Heart left ventricle (tissue), 16 donors: ENCODE measurements around the gene ZBTB20. TPM values are rescaled to one million over a fixed set of nuclear protein-coding genes. Genes with fewer than 3 reads are reported as not detected.

Experiments used
- ATAC-seq, 4 donors: fragments of 200-7000 bp; cut with Tn5 transposase; one replicate each; pipeline ENCODE4 v1.9.1; 2020 to 2022; ENCODE audit warnings: moderate library complexity in 4 of 4, mild to moderate bottlenecking in 3 of 4, moderate number of reproducible peaks in 1 of 4
- DNase-seq, 5 donors: peaks; one replicate each; pipeline ENCODE4 v3.0.0-alpha.2; 2020
- H3K27ac ChIP-seq, 12 donors: fragments of 200-600 bp; sonication (generic) in 4 of 12; one replicate each; pipeline versions ENCODE4 v1.5.0 to v1.8.0; 2016 to 2022; ENCODE audit warnings: mild to moderate bottlenecking in 2 of 12
- H3K27me3 ChIP-seq, 9 donors: fragments of 200-600 bp; sonication (generic) in 2 of 9; one replicate each; pipeline versions ENCODE4 v1.5.1 to v1.8.0; 2016 to 2022; ENCODE audit warnings: mild to moderate bottlenecking in 3 of 9
- H3K36me3 ChIP-seq, 9 donors: fragments of 200-600 bp; sonication (generic) in 2 of 9; one replicate each; pipeline versions ENCODE4 v1.5.0 to v1.8.0; 2018 to 2022; ENCODE audit warnings: mild to moderate bottlenecking in 2 of 9
- H3K4me1 ChIP-seq, 12 donors: fragments of 200-600 bp; sonication (generic) in 4 of 12; one replicate each; pipeline versions ENCODE4 v1.5.0 to v1.8.0; 2016 to 2022; ENCODE audit warnings: mild to moderate bottlenecking in 3 of 12
- H3K4me3 ChIP-seq, 12 donors: fragments of 200-600 bp; sonication (generic) in 4 of 12; one replicate each; pipeline versions ENCODE4 v1.5.0 to v1.8.0; 2017 to 2022; ENCODE audit warnings: mild to moderate bottlenecking in 9 of 12, moderate library complexity in 4 of 12
- H3K9me3 ChIP-seq, 12 donors: fragments of 200-600 bp; sonication (generic) in 4 of 12; one replicate each; pipeline versions ENCODE4 v1.5.0 to v1.8.0; 2016 to 2022; ENCODE audit warnings: mild to moderate bottlenecking in 1 of 12
- POLR2A ChIP-seq, 2 donors: fragments of 450-650 bp; IDR thresholded peaks; one replicate each; pipeline ENCODE4 v1.6.1; 2017; ENCODE audit warnings: antibody characterized with exemption in 2 of 2, mild to moderate bottlenecking in 2 of 2, moderate library complexity in 2 of 2
- WGBS, 4 donors: extraction: QIAGEN DNeasy Blood & Tissue Kit in 2 of 4; methylation state at CpG; one replicate each; pipeline versions ENCODE4 v1.1.5 to v1.1.7; 2013 to 2018; 5-methylcytosine and 5-hydroxymethylcytosine counted together
- intact Hi-C, 10 donors: fragments of 100-400 bp; cut with DNase I; formaldehyde crosslinking; loops; one replicate each; pipeline versions ENCODE4 v1.11.1 to v1.14.2; 2022
- polyA plus RNA-seq, 2 donors: library from polyadenylated mRNA; stranded (reverse); fragments of 200-250 nt; gene quantifications; one replicate each; pipeline ENCODE4 v1.2.3, GENCODE V29; 2013
- total RNA-seq, 9 donors: library from RNA; depleted of rRNA in 2 of 9; stranded (reverse); fragments of >200 nt in 2 of 9; fragmentation: NEBNext Ultra II Directional in 3 of 9; extraction: Animal tissue kit (Norgen Biotek cat#: 25700) in 3 of 9; gene quantifications; one replicate each; pipeline versions ENCODE4 v1.1.0 to v1.2.4, GENCODE V29; 2016 to 2023
- TF ChIP-seq, protein P1 (sequence below), 12 donors: fragments of 200-600 bp; sonication (generic) in 4 of 12; IDR thresholded peaks; one replicate each; pipeline versions ENCODE4 v1.5.0 to v1.8.0; 2018 to 2022; ENCODE audit warnings: antibody characterized with exemption in 12 of 12, mild to moderate bottlenecking in 5 of 12
- donor health status: ischemic (EF 13 %, LVEDD 7.1; RV severe dilation, severe dysfunction).
- donor health status: healthy with polysubstance abuse.
- donor health status: DM: no; HTN: yes; CAD: no.
- donor health status: DM: no; HTN: no; CAD: no.
- donor health status: ischemic (EF 25% LVEDD 6.9; RV normal size, moderate dysfunction).
- donor health status: ischemic (EF 25% LVEDD 5.7; RV mildly dilated, moderate dysfunction).
- donor health status: healthy.
- donor health status: DM: yes; HTN: yes; CAD: no.
- donor health status: ischemic (EF 35%, LVEDD 5.7; RV mildly dilated, moderate dysfunction).
- donor health status: nonischemic (EF 11% LVEDD 7.7; RV severe dilation, severe dysfunction).
- donor health status: DM: yes; HTN: yes; CAD: no.
- donor health status: PGD.
- donor health status: ischemic (EF 29% LVEDD 5.4; RV normal size, mild dysfunction).
- donor health status: nonischemic (EF 23%, LVEDD 6.1; RV moderate dilation, normal function).

ZBTB20 gene
- total and polyA plus RNA-seq, 11 donors, result 6.2 to 109 (median 77.3) TPM

DNA sequence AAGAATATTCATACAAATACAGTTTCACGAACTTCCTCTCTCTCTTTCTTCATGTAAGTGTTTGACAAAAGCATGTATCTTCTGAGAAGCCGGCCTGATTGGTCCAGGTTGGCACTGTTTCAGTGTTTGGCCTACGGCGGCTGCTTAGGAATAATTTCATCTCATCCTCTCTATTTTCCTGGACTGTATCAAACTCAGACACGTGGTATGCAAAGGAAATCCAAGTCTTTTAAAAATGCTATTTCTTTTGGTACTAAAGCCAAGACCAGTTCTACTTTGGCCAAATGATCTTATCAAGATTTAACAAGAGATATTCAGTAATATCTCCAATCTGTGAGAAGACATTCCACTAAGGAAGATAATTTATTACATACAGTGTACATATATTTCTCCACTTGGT, 700.5 kb downstream of the ZBTB20 start:
- Histone ChIP-seq H3K36me3 (no peaks in the 10 kb centered on the region), H3K9me3 (no peaks in the 10 kb centered on the region), H3K27me3 (no peaks in the 10 kb centered on the region), H3K4me1 (peaks cover 7 to 90% (median 52%) of the 10 kb centered on the region in 12 donors), H3K4me3 (no peak overlapping the region), H3K27ac (peak overlapping the region in 6 of 12 donors; percentile 0 to 83 (median 10))
- DNase-seq (peak in 2 of 5 donors; percentile 20 to 24), ATAC-seq (no peak)
- TF ChIP-seq, protein P1, sequence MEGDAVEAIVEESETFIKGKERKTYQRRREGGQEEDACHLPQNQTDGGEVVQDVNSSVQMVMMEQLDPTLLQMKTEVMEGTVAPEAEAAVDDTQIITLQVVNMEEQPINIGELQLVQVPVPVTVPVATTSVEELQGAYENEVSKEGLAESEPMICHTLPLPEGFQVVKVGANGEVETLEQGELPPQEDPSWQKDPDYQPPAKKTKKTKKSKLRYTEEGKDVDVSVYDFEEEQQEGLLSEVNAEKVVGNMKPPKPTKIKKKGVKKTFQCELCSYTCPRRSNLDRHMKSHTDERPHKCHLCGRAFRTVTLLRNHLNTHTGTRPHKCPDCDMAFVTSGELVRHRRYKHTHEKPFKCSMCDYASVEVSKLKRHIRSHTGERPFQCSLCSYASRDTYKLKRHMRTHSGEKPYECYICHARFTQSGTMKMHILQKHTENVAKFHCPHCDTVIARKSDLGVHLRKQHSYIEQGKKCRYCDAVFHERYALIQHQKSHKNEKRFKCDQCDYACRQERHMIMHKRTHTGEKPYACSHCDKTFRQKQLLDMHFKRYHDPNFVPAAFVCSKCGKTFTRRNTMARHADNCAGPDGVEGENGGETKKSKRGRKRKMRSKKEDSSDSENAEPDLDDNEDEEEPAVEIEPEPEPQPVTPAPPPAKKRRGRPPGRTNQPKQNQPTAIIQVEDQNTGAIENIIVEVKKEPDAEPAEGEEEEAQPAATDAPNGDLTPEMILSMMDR (IDR thresholded peaks at IDR 0.05), result no peak
- TF ChIP-seq POLR2A (IDR thresholded peaks at IDR 0.05), result no peak
- intact Hi-C loops, result no loop called here
- 25 to 43% (median 35%) methylated on average over 5 of the region's 5 CpGs for WGBS, 4 donors

DNA sequence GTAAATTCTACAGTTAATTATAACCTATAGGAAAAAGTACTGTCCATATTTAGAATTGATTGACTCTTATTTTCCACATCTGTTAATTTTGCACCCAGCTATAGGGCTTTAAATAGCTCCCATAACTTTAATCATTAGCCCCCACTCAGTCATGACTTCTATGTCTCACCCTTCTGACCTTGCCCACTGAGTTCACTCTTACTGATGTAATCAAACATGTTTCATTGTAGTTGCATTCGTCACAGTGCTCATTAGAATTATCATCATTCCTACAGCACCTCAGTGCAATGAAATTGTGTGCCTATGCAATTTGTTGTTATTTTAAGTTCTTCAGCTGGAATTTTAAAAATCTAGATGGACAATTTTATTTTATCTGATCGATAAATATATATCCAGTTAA, 701.9 kb downstream of the ZBTB20 start:
- TF ChIP-seq POLR2A (IDR thresholded peaks at IDR 0.05), result no peak
- TF ChIP-seq, protein P1 (IDR thresholded peaks at IDR 0.05), result no peak
- Histone ChIP-seq H3K9me3 (no peaks in the 10 kb centered on the region), H3K4me3 (no peak overlapping the region), H3K36me3 (no peaks in the 10 kb centered on the region), H3K4me1 (peaks cover 5 to 92% (median 55%) of the 10 kb centered on the region in 12 donors), H3K27ac (no peak overlapping the region), H3K27me3 (no peaks in the 10 kb centered on the region)
- intact Hi-C loops, result no loop called here
- 62 to 75% (median 69%) methylated on average over 2 of the region's 2 CpGs for WGBS, 4 donors
- peak in 2 of 4 donors; percentile 40 to 56 for ATAC-seq
- no peak for DNase-seq

DNA sequence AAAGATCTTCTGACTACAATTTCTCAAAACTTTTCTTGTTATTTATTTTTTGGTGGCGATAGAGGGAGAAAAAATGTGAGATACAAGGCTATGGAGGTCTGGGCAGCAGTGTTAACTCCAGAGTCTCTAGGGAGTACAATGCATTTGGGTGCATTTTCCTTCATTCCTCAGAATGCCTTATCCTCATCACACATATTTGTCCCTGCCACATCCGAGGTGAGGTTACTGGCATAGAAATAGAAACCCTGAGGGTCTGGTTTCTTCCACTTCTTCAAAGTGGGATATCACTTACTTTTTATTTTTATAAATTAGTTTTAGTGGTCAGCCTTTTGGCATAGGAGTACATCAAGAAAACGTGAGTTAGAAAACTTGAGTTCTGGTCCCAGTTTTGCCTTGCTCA, 702.9 kb downstream of the ZBTB20 start:
- Histone ChIP-seq H3K36me3 (no peaks in the 10 kb centered on the region), H3K27me3 (no peaks in the 10 kb centered on the region), H3K4me1 (peaks cover 5 to 88% (median 56%) of the 10 kb centered on the region in 12 donors), H3K27ac (no peak overlapping the region), H3K4me3 (no peak overlapping the region), H3K9me3 (no peaks in the 10 kb centered on the region)
- intact Hi-C loops, result loop anchor here in 1 of 10 donors (5.0 kb wide), 1 partner anchor 62 kb away; no protein-coding TSS in a partner anchor
- TF ChIP-seq, protein P1 (IDR thresholded peaks at IDR 0.05), result no peak
- no peak for TF ChIP-seq POLR2A (IDR thresholded peaks at IDR 0.05)
- ATAC-seq (no peak), DNase-seq (no peak)
- WGBS, 4 donors, result 59 to 80% (median 63%) methylated on average over 3 of the region's 3 CpGs

DNA sequence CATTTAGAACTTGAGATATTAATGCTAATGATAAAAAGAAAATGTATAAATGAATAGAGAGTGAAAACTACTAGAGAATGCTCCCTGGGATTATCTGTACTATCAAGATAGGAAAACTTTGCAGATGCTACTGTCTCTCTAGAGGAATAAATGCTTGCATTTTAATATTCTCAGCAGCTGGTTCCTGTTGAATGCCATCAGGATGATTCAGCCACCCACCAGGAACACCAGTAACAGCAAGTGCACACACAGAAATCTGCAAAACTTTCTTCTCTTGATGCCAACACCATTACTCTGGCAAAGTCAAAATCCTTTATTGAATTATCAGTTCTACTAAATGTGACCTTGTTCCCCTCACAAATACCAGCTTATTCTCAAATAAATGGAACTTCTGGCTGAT, 704.8 kb downstream of the ZBTB20 start:
- no peaks in the 10 kb centered on the region for H3K9me3 ChIP-seq
- no peak for TF ChIP-seq POLR2A (IDR thresholded peaks at IDR 0.05)
- TF ChIP-seq, protein P1 (IDR thresholded peaks at IDR 0.05), result no peak
- no peak overlapping the region for H3K4me3 ChIP-seq
- no peak for DNase-seq
- no peak overlapping the region for H3K27ac ChIP-seq
- no peaks in the 10 kb centered on the region for H3K27me3 ChIP-seq
- no peaks in the 10 kb centered on the region for H3K36me3 ChIP-seq
- ATAC-seq, result peak in 2 of 4 donors; percentile 23 to 50
- intact Hi-C loops, result loop anchor here in 1 of 10 donors (5.0 kb wide), 1 partner anchor 60 kb away; no protein-coding TSS in a partner anchor
- H3K4me1 ChIP-seq, result peaks cover 5 to 78% (median 57%) of the 10 kb centered on the region in 12 donors
